SU-DHL-6 (cell line): ENCODE results near the gene C19orf73.

Experiments
- H2AFZ ChIP-seq: fragments of 200-600 bp; sonication (generic); 2 replicates; pipeline ENCODE4 v1.6.1; 2014; ENCODE audit warnings: low read depth, mild to moderate bottlenecking, moderate library complexity, mixed read lengths, antibody characterized with exemption, low read length; ENCODE audit not compliant: severe bottlenecking
- H3F3A ChIP-seq: fragments of 200-600 bp; shearing (Covaris generic); 2 replicates; pipeline ENCODE4 v1.6.0; 2016; ENCODE audit warnings: antibody characterized with exemption, mild to moderate bottlenecking; ENCODE audit not compliant: insufficient read depth
- H3K27ac ChIP-seq: fragments of 200-600 bp; sonication (generic); 2 replicates; pipeline ENCODE4 v1.5.1; 2016; ENCODE audit warnings: low read depth, mild to moderate bottlenecking, low read length, moderate library complexity, mixed read lengths
- H3K27me3 ChIP-seq: fragments of 200-600 bp; sonication (generic), shearing (Covaris generic); 2 replicates; pipeline ENCODE4 v1.6.0; 2014; ENCODE audit warnings: mild to moderate bottlenecking, low read length
- H3K36me3 ChIP-seq: fragments of 200-600 bp; sonication (generic); 2 replicates; pipeline ENCODE4 v1.6.1; 2014; ENCODE audit warnings: mild to moderate bottlenecking, low read length, mixed read lengths
- H3K4me2 ChIP-seq: fragments of 300-600, 200-600 bp; shearing (Covaris generic), sonication (generic); 2 replicates; pipeline ENCODE4 v1.6.0; 2014; ENCODE audit warnings: low read length, low read depth, mild to moderate bottlenecking; ENCODE audit not compliant: poor library complexity, severe bottlenecking
- H3K4me3 ChIP-seq: fragments of 200-600 bp; sonication (generic); 2 replicates; pipeline ENCODE4 v1.5.1; 2014; ENCODE audit warnings: antibody characterized with exemption, low read length, mild to moderate bottlenecking, mixed read lengths; ENCODE audit not compliant: insufficient read depth, poor library complexity, severe bottlenecking
- H3K79me2 ChIP-seq: fragments of 200-600 bp; sonication (generic); 2 replicates; pipeline ENCODE4 v1.6.1; 2014; ENCODE audit warnings: mild to moderate bottlenecking, low read length, moderate library complexity; ENCODE audit not compliant: insufficient read depth
- H3K9ac ChIP-seq: fragments of 200-600 bp; sonication (generic); 2 replicates; pipeline ENCODE4 v1.7.0; 2014; ENCODE audit warnings: mild to moderate bottlenecking, low read length
- H3K9me2 ChIP-seq: fragments of 200-600 bp; sonication (generic); replicated peaks from 2 replicates; pipeline ENCODE4 v1.6.1; 2014; ENCODE audit warnings: low read length; ENCODE audit not compliant: insufficient read depth
- H3K9me3 ChIP-seq: fragments of 200-600 bp; sonication (generic); 2 replicates; pipeline ENCODE4 v1.6.1; 2014; ENCODE audit warnings: low read length, mixed read lengths; ENCODE audit not compliant: insufficient read depth
- H4K20me1 ChIP-seq: fragments of 200-600 bp; sonication (generic); 2 replicates; pipeline ENCODE4 v1.6.1; 2014; ENCODE audit warnings: low read depth, mild to moderate bottlenecking, antibody characterized with exemption, low read length, moderate library complexity, mixed read lengths
- EZH2phosphoT487 ChIP-seq: fragments of 200-600 bp; sonication (generic), shearing (Covaris generic); conservative IDR thresholded peaks from 2 replicates; pipeline ENCODE4 v1.6.1; 2018; ENCODE audit warnings: mild to moderate bottlenecking, antibody characterized with exemption, low read length, moderate library complexity, mixed read lengths
- TF ChIP-seq, protein P1 (sequence below): fragments of 200-600 bp; sonication (generic); IDR thresholded peaks from one replicate; pipeline ENCODE4 v1.5.1; 2017; ENCODE audit warnings: antibody characterized with exemption, mild to moderate bottlenecking, low read length, moderate library complexity; ENCODE audit not compliant: insufficient read depth, poor library complexity, severe bottlenecking

Gene C19orf73

DNA sequence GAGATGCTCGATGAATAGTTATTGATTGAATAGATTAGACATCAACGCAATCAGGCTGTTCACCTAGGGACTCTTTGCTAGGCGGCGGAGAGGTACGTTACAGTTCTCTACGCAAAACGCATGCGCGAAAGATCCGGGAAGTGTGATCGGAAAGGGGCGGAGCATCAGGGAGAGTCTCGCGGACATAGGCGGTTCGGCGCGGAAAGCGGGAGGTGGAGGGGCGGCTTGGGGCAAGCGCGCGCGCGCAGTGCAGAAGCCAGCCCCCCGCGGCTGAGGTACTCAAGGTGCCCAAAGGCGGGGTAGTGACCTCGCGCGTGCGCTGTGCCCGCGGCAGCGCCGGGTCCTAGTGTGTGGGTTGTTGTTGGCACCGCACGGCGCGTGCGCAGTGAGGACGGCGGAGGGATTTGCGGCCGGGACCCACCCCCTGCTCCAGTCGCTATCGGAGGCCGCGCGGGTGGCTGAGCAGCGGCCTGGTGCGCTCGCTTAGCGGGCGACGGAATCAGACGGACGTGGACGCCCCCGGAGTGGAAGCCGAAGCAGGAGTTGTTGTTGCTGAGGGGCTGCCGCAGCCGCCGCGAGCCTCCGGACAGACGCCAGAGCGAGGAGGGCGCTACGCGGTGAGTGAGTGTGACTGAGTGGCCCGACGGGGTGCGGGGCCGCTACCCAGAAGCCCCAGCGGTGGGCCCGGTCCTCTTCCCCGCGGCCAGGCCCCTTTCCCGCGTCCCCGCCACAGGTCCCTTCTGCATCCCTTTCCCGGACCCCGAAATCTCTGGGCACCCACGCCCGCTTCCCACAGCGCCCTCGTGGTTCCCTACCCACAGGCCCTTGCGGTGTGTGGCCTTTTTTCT is 33.7 kb downstream of the C19orf73 start, which contains the start of gene SNRNP70:
Gene SNRNP70 (plus strand): TSS at position 432 of the 848 bp plus-strand sequence. CDS start 964 bp downstream, outside the sequence.
- H3K79me2 ChIP-seq = peaks cover 50% of the 10 kb centered on the region
- peak within 1 kb of the TSS; percentile 94 for H3K4me2 ChIP-seq

GRCh38 chr19:49084206-49085019 is 34.5 kb downstream of the C19orf73 start:
- Histone ChIP-seq H3K9ac (peak overlapping the region; percentile 79), H2AFZ (peak overlapping the region; percentile 78)
- TF ChIP-seq, protein P1, sequence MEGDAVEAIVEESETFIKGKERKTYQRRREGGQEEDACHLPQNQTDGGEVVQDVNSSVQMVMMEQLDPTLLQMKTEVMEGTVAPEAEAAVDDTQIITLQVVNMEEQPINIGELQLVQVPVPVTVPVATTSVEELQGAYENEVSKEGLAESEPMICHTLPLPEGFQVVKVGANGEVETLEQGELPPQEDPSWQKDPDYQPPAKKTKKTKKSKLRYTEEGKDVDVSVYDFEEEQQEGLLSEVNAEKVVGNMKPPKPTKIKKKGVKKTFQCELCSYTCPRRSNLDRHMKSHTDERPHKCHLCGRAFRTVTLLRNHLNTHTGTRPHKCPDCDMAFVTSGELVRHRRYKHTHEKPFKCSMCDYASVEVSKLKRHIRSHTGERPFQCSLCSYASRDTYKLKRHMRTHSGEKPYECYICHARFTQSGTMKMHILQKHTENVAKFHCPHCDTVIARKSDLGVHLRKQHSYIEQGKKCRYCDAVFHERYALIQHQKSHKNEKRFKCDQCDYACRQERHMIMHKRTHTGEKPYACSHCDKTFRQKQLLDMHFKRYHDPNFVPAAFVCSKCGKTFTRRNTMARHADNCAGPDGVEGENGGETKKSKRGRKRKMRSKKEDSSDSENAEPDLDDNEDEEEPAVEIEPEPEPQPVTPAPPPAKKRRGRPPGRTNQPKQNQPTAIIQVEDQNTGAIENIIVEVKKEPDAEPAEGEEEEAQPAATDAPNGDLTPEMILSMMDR = no peak
- no peak for TF ChIP-seq EZH2phosphoT487

More for the DNA sequence above, 33.7 kb downstream of the C19orf73 start, which contains the start of gene SNRNP70:
- peak within 1 kb of the TSS; percentile 79 for H3K9ac ChIP-seq
- no peaks in the 10 kb centered on the region for H3K27me3 ChIP-seq
- H3F3A ChIP-seq = no peaks in the 10 kb centered on the region
- H3K4me3 ChIP-seq = peak within 1 kb of the TSS; percentile 95
- peaks cover 23% of the 10 kb centered on the region for H3K36me3 ChIP-seq
- TF ChIP-seq, protein P1 = no peak
- no peak for TF ChIP-seq EZH2phosphoT487
- H3K9me2 ChIP-seq = no peaks in the 10 kb centered on the region
- peak within 1 kb of the TSS; percentile 62 for H3K27ac ChIP-seq
- H3K9me3 ChIP-seq = no peaks in the 10 kb centered on the region
- H4K20me1 ChIP-seq = peaks cover 27% of the 10 kb centered on the region
- H2AFZ ChIP-seq = peak within 1 kb of the TSS; percentile 78

GRCh38 chr19:49081273-49081672 is 37.7 kb downstream of the C19orf73 start:
- H3K36me3 ChIP-seq = peaks cover 3% of the 10 kb centered on the region; the same call in 1 of the 2 replicates

More at GRCh38 chr19:49084206-49085019, 34.5 kb downstream of the C19orf73 start:
- Histone ChIP-seq H3K9me2 (no peaks in the 10 kb centered on the region), H3K4me3 (peak overlapping the region; percentile 49), H3K27ac (peak overlapping the region; percentile 62), H3F3A (no peaks in the 10 kb centered on the region), H3K27me3 (no peaks in the 10 kb centered on the region), H3K4me2 (peak overlapping the region; percentile 94), H3K9me3 (no peaks in the 10 kb centered on the region), H3K36me3 (peaks cover 23% of the 10 kb centered on the region), H3K79me2 (peaks cover 42% of the 10 kb centered on the region), H4K20me1 (peaks cover 27% of the 10 kb centered on the region)

More at GRCh38 chr19:49081273-49081672, 37.7 kb downstream of the C19orf73 start:
- Histone ChIP-seq H4K20me1 (peaks cover 5% of the 10 kb centered on the region), H3K4me3 (no peak overlapping the region), H3K27me3 (no peaks in the 10 kb centered on the region), H3K9me2 (no peaks in the 10 kb centered on the region), H3K9me3 (no peaks in the 10 kb centered on the region), H3F3A (no peaks in the 10 kb centered on the region), H3K79me2 (peaks cover 10% of the 10 kb centered on the region), H3K9ac (no peak overlapping the region), H3K27ac (no peak overlapping the region), H3K4me2 (no peak overlapping the region), H2AFZ (no peak overlapping the region)
- TF ChIP-seq, protein P1 = no peak
- TF ChIP-seq EZH2phosphoT487 = no peak
